ENCODE measurements around the gene PRKAG2.

Gene PRKAG2

GRCh38 chr7:151774951-151775350 lies 102.0 kb downstream of the PRKAG2 start:
- H3K36me3 Mint-ChIP-seq, result no peaks in the 10 kb centered on the region
- H3K4me3 Mint-ChIP-seq, result no peak overlapping the region
- H3K9me3 Mint-ChIP-seq, result no peaks in the 10 kb centered on the region
- peaks cover 19% of the 10 kb centered on the region for H3K4me1 Mint-ChIP-seq
- no peak overlapping the region for H3K27ac Mint-ChIP-seq
- DNase-seq (ENCODE audit: low spot score in 2 of 2), result no peak
- ATAC-seq, result no peak

GRCh38 chr7:151773797-151774196 lies 103.1 kb downstream of the PRKAG2 start:
- ATAC-seq, result no peak
- Mint-ChIP-seq H3K36me3 (no peaks in the 10 kb centered on the region), H3K9me3 (no peaks in the 10 kb centered on the region), H3K27ac (peak overlapping the region; percentile 6), H3K4me3 (no peak overlapping the region), H3K4me1 (peaks cover 25% of the 10 kb centered on the region)
- DNase-seq (ENCODE audit: low spot score in 2 of 2), result no peak

GRCh38 chr7:151770232-151770631 lies 106.7 kb downstream of the PRKAG2 start:
- Mint-ChIP-seq H3K4me3 (peak overlapping the region; percentile 39), H3K36me3 (no peaks in the 10 kb centered on the region), H3K27ac (peak overlapping the region; percentile 69), H3K4me1 (peaks cover 35% of the 10 kb centered on the region), H3K9me3 (no peaks in the 10 kb centered on the region)
- no peak for ATAC-seq
- no peak for DNase-seq (ENCODE audit: low spot score in 2 of 2)

DNA sequence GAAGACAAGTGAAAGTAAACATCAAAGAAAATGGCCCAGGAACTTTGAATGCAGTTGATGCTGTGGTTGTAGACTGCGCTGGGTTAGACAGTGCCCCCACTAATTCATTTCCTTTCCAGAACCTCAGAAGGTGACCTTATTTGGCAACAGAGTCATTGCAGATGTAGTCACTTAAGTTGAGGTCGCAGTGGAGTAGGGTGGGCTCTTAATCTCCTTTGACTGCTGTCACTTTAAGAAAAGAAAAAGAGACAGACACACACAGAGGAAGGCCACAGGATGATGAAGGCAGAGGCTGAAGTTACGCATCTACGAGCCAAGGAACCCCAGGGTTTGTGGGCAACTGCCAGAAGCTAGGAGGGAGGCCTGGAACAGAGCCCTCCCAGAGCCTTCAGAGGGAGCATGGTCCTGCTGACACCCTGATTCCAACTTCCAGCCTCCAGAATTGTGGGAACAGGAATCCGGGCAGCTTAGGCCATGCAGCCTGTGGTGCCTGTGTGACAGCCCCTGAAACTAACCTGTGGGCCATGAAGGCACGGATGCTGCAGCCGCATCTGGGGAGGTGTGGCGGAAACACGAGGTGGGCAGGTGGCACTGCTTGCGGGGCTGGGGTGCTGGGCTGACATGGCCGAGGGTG lies 107.6 kb downstream of the PRKAG2 start:
- H3K27ac Mint-ChIP-seq, result peak overlapping the region; percentile 69
- H3K9me3 Mint-ChIP-seq, result no peaks in the 10 kb centered on the region
- peak; percentile 93 for ATAC-seq
- H3K36me3 Mint-ChIP-seq, result no peaks in the 10 kb centered on the region
- DNase-seq (ENCODE audit: low spot score in 2 of 2), result peak in 1 of 2 donors; percentile 72
- H3K4me1 Mint-ChIP-seq, result peaks cover 39% of the 10 kb centered on the region
- H3K4me3 Mint-ChIP-seq, result peak overlapping the region; percentile 39

- H3K4me3 Mint-ChIP-seq, result peak overlapping the region; percentile 39
- no peak for ATAC-seq
- peak overlapping the region; percentile 69 for H3K27ac Mint-ChIP-seq
- DNase-seq (ENCODE audit: low spot score in 2 of 2), result no peak
- H3K9me3 Mint-ChIP-seq, result no peaks in the 10 kb centered on the region
- H3K4me1 Mint-ChIP-seq, result peaks cover 39% of the 10 kb centered on the region
- H3K36me3 Mint-ChIP-seq, result no peaks in the 10 kb centered on the region
Measured at GRCh38 chr7:151768805-151769187, 108.1 kb downstream of the PRKAG2 start.

DNA sequence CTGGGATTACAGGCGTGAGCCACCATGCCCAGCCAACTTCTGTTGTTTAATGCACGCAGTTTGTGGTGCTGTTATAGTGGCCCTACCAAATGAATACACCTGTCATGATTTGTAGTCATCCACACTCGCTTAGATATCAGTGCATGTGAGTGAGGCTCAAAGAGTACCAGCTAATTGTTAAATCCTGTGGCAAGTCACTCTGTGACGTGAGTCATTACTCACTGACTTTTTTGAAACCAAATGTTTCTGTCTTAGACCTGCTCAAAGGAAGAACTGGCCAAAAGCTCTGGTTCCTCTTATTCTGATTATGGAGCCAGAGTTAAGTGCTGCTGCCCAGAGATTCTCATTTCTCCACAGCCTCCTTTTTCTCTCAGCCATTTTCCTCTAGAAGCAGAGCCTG lies 109.4 kb downstream of the PRKAG2 start:
- ATAC-seq, result peak; percentile 66
- H3K4me1 Mint-ChIP-seq, result peaks cover 43% of the 10 kb centered on the region
- peak overlapping the region; percentile 8 for H3K4me3 Mint-ChIP-seq
- DNase-seq (ENCODE audit: low spot score in 2 of 2), result no peak
- H3K36me3 Mint-ChIP-seq, result no peaks in the 10 kb centered on the region
- no peaks in the 10 kb centered on the region for H3K9me3 Mint-ChIP-seq
- peak overlapping the region; percentile 51 for H3K27ac Mint-ChIP-seq

GRCh38 chr7:151764056-151764920 lies 112.6 kb downstream of the PRKAG2 start:
- DNase-seq (ENCODE audit: low spot score in 2 of 2) (no peak), ATAC-seq (no peak)
- Mint-ChIP-seq H3K4me1 (peaks cover 33% of the 10 kb centered on the region), H3K4me3 (no peak overlapping the region), H3K9me3 (no peaks in the 10 kb centered on the region), H3K27ac (peak overlapping the region; percentile 68), H3K36me3 (no peaks in the 10 kb centered on the region)

DNA sequence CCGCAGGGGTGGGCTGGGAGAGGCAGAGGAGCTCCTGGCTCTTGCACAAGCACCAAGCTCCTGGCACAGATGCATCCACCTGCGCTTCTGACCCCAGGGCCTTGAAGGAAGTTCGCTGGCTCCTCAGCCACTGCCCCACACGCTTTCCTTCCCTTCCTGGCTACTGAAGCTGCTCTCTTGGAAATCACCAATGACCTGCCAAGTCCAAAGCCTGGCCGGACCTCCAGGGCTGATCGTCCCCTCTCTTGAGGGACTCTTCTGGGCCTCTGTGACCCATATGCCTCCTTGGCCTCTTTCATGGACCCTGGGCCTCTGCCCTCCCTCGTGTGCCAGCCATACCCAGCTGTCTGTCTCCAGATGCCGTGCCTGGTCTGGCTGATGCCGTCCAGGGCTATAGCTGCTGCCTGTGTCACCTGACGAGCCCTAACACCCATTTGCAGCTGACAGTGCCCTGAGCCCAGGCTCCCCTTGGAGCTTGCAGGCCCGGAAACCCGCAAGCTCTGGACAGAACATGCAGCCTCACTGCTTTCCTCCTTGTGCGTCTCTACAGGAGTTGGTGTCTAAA lies 113.4 kb downstream of the PRKAG2 start:
- Mint-ChIP-seq H3K36me3 (no peaks in the 10 kb centered on the region), H3K27ac (peak overlapping the region; percentile 68), H3K4me3 (no peak overlapping the region), H3K9me3 (no peaks in the 10 kb centered on the region), H3K4me1 (peaks cover 29% of the 10 kb centered on the region)
- no peak for ATAC-seq
- DNase-seq (ENCODE audit: low spot score in 2 of 2), result no peak

- no peak for ATAC-seq
- Mint-ChIP-seq H3K4me1 (peaks cover 21% of the 10 kb centered on the region), H3K4me3 (no peak overlapping the region), H3K36me3 (no peaks in the 10 kb centered on the region), H3K9me3 (no peaks in the 10 kb centered on the region), H3K27ac (no peak overlapping the region)
- DNase-seq (ENCODE audit: low spot score in 2 of 2), result no peak
Measured at GRCh38 chr7:151762583-151763245, 114.2 kb downstream of the PRKAG2 start.

DNA sequence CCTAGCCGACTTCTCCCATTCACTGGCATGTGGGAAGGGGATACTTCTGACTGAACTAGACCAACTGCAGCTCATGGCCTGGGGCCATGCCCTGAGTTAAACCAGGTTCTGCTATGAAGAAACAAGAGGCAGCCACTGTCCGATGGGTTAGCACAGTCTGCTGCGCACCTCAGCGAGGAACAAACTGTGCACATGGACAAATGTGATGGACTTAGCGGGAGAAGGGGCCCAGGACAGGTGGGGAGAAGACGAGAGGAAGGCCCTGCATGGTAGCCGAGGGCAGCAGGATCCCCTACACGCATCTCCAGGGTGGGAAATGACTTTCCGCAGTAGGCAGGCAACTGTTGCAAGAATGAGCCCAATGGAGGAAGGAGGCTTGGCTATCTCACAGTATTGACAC lies 115.0 kb downstream of the PRKAG2 start:
- Mint-ChIP-seq H3K4me3 (no peak overlapping the region), H3K4me1 (peaks cover 18% of the 10 kb centered on the region), H3K27ac (peak overlapping the region; percentile 23), H3K9me3 (no peaks in the 10 kb centered on the region), H3K36me3 (no peaks in the 10 kb centered on the region)
- ATAC-seq, result no peak
- DNase-seq (ENCODE audit: low spot score in 2 of 2), result no peak

DNA sequence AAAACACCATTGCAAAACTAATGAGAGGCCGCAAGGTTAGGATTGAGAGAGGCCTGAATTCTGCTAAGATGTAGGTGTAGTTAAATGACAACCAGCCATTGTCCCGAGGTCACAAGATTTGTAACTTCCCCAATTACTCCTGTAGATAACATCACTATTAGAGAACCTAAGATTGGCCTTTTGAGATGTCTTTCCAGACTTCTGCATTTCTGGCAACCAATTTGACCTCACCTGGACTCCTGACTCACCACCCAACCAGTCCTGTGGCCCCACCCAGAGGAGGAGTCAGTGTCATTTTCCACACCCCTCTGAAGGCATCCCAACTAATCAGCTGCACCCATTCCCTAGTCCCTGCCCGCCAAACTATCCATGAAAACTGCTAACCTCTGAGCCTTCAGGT lies 115.7 kb downstream of the PRKAG2 start:
- Mint-ChIP-seq H3K27ac (no peak overlapping the region), H3K36me3 (no peaks in the 10 kb centered on the region), H3K9me3 (no peaks in the 10 kb centered on the region), H3K4me1 (peaks cover 25% of the 10 kb centered on the region), H3K4me3 (no peak overlapping the region)
- ATAC-seq (no peak), DNase-seq (ENCODE audit: low spot score in 2 of 2) (no peak)

GRCh38 chr7:151759591-151760042 lies 117.3 kb downstream of the PRKAG2 start:
- Mint-ChIP-seq H3K4me3 (no peak overlapping the region), H3K27ac (peak overlapping the region; percentile 64), H3K4me1 (peaks cover 37% of the 10 kb centered on the region), H3K9me3 (no peaks in the 10 kb centered on the region), H3K36me3 (no peaks in the 10 kb centered on the region)
- ATAC-seq (peak; percentile 58), DNase-seq (ENCODE audit: low spot score in 2 of 2) (peak; percentile 34 to 75)

DNA sequence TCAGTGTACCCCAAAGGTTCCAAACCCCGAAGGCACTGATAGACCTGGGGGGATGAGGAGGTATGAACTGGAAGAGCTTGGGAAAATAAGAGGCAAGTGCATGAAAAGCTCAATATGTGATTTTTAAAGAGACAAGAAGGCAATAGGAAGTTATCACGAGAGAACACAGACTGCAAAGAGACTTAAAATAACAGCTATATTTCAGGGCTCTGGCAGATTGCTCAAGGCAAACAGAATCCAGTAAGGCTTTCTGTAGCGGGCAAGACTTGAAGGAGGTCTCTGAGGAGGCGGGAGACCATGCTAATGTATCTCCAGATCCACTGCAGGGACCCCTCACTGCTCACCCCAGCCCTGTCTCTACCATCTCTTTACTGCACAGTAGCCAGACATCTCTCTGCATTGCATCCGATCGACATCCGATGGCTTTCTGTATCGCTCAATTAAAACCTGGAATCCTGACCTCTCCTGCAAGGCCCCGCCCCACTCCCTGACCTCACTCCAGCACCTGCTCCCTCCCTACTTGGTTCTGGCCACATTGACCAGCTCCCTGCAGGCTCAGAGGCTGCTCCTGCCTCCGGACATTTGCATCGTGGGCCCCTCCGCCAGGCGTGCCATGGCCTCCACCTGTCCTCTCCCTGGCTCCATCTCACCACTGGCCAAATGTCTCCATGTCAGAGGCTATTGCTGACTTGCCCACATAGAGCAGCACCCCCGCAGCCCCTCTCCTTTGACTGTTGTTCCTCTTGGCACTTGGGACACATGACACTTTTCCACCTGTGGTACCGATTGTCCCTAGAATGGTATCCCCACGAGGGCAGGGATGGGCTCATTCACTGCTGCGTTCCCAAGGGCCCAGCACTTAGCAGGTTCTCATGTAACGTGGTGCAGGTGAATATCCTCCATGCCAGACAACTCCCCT lies 118.0 kb downstream of the PRKAG2 start:
- peak overlapping the region; percentile 64 for H3K27ac Mint-ChIP-seq
- DNase-seq (ENCODE audit: low spot score in 2 of 2) (no peak), ATAC-seq (no peak)
- peaks cover 37% of the 10 kb centered on the region for H3K4me1 Mint-ChIP-seq
- H3K4me3 Mint-ChIP-seq, result no peak overlapping the region
- H3K36me3 Mint-ChIP-seq, result no peaks in the 10 kb centered on the region
- no peaks in the 10 kb centered on the region for H3K9me3 Mint-ChIP-seq

DNA sequence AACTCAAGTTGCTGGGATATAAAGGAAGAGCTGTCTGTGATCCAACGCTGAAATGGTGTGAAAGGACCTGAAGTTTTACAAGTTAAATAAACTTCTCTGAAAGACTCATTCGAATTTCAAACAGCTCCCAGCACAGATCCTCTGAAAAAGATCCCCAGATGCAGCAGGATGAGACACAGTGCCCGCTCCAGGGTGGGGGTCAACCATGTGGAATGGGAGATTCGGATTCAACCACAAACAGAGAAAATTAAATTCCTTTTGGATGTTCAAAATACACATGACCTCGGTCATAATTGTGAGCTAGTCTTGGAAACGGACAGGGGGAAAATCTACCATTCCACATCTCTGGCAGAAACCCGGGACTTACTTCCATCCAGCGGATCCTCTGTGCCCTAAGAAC lies 119.6 kb downstream of the PRKAG2 start:
- H3K4me3 Mint-ChIP-seq, result no peak overlapping the region
- peaks cover 33% of the 10 kb centered on the region for H3K4me1 Mint-ChIP-seq
- ATAC-seq, result no peak
- H3K36me3 Mint-ChIP-seq, result no peaks in the 10 kb centered on the region
- DNase-seq (ENCODE audit: low spot score in 2 of 2), result no peak
- peak overlapping the region; percentile 83 for H3K27ac Mint-ChIP-seq
- H3K9me3 Mint-ChIP-seq, result no peaks in the 10 kb centered on the region

All from stimulated activated effector memory CD8-positive, alpha-beta T cell treated with anti-CD3 and anti-CD28 coated beads, Interleukin-12 subunit alpha, Interleukin-12 subunit beta, amount 100 ng/mL, for 72 hours (primary cell).